ENCODE measurements around the gene SULT4A1. TPM values are rescaled to one million over a fixed set of nuclear protein-coding genes. Genes with fewer than 3 reads are reported as not detected.

The SULT4A1 gene
- total RNA-seq, 2 experiments from 2014 or later = not detected

DNA sequence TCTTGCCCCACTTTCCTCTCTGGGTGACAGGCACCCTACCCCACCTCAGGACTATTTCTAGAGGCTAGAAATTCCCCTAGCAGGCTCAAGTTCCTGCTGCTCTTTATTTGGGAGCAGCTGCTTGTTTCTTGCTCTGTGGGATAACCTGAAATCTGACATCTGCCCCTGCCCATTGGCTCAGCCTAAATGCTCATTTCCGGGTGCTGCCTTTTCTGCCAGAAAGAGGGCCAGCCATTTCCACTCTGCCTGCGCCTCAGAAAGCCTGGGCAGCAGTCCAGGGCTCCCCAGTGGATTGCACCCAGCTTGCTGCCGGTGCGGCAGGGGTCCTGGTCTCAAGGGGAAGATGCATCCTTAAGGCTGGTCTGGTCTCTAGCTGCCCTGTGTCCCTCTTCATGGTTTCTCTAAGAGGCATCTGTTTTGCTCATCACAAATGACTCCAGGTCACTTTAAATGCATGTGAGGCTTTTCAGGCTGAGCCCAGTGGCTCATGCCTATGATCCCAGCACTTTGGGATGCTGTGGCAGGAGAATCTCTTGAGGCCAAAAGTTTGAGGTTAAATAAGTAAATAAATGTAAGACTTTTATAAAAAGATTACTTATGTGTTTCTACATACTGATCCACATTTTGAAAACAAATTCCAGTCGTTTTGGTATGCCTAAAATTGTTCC lies 39.8 kb upstream of the SULT4A1 start:
- Histone ChIP-seq H3K4me1 (ENCODE audit: insufficient read depth, low read length, poor library complexity, severe bottlenecking) (no peaks in the 10 kb centered on the region), H3K36me3 (ENCODE audit: insufficient read depth, low read length) (no peaks in the 10 kb centered on the region), H3K4me3 (ENCODE audit: low read depth, low read length, poor library complexity, severe bottlenecking) (no peak overlapping the region), H3K4me2 (ENCODE audit: low read length) (no peak overlapping the region), H3K9me2 (ENCODE audit: insufficient read depth, low read length) (no peaks in the 10 kb centered on the region), H3K9me3 (ENCODE audit: low read length) (no peaks in the 10 kb centered on the region), H3K79me2 (ENCODE audit: insufficient read depth, low read depth, low read length) (no peaks in the 10 kb centered on the region), H4K20me1 (ENCODE audit: insufficient read depth, low read length) (no peaks in the 10 kb centered on the region), H2AFZ (ENCODE audit: low read length) (no peak overlapping the region), H3K27ac (ENCODE audit: low read depth, low read length, poor library complexity, severe bottlenecking) (no peak overlapping the region)
- TF ChIP-seq, protein P1, sequence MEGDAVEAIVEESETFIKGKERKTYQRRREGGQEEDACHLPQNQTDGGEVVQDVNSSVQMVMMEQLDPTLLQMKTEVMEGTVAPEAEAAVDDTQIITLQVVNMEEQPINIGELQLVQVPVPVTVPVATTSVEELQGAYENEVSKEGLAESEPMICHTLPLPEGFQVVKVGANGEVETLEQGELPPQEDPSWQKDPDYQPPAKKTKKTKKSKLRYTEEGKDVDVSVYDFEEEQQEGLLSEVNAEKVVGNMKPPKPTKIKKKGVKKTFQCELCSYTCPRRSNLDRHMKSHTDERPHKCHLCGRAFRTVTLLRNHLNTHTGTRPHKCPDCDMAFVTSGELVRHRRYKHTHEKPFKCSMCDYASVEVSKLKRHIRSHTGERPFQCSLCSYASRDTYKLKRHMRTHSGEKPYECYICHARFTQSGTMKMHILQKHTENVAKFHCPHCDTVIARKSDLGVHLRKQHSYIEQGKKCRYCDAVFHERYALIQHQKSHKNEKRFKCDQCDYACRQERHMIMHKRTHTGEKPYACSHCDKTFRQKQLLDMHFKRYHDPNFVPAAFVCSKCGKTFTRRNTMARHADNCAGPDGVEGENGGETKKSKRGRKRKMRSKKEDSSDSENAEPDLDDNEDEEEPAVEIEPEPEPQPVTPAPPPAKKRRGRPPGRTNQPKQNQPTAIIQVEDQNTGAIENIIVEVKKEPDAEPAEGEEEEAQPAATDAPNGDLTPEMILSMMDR (conservative IDR thresholded peaks at IDR 0.05; ENCODE audit: low read length) = no peak
- no peak for TF ChIP-seq EZH2phosphoT487 (IDR thresholded peaks at IDR 0.05; ENCODE audit: borderline replicate concordance, low read depth, low read length)
- no TSS peak for BruUV-seq (replicated peaks)
- intact Hi-C loops (cut with micrococcal nuclease; ENCODE audit: unreplicated experiment) = loop anchor here (2.0 kb wide), 1 partner anchor 19 kb away; no protein-coding TSS in a partner anchor
- POLR2A ChIA-PET = no interaction called here
- no peak for DNase-seq (ENCODE audit: low spot score)
- CTCF ChIA-PET (ENCODE audit: unreplicated experiment) = no interaction called here

DNA sequence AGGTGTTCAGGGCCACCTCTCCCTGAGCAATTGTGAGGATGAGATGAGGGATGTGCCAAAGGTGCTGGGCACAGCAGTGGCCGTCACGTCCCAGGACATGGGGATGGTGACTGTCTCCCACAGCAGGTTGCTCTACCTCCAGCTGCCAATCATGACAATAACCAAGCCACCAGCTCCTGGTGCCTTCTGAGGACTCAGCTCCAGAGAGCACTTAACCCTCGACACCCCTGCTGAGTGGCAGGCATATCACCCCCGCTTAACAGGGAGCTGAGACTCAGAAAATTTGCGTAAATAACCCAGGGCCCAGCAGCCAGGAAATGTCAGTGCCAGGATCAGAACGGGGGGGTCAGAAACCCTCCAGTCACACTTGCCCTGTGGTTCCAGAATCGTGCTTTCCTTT lies 37.9 kb upstream of the SULT4A1 start:
- ChIA-PET POLR2A (interaction anchor here (0.7 kb wide), 1 partner anchor 328 kb away, joined by 3 read pairs; no protein-coding TSS in a partner anchor), CTCF (ENCODE audit: unreplicated experiment) (no interaction called here)
- Histone ChIP-seq H3K9me2 (ENCODE audit: insufficient read depth, low read length) (no peaks in the 10 kb centered on the region), H3K36me3 (ENCODE audit: insufficient read depth, low read length) (no peaks in the 10 kb centered on the region), H3K9me3 (ENCODE audit: low read length) (no peaks in the 10 kb centered on the region), H3K4me3 (ENCODE audit: low read depth, low read length, poor library complexity, severe bottlenecking) (no peak overlapping the region), H3K4me1 (ENCODE audit: insufficient read depth, low read length, poor library complexity, severe bottlenecking) (no peaks in the 10 kb centered on the region), H3K4me2 (ENCODE audit: low read length) (no peak overlapping the region), H3K79me2 (ENCODE audit: insufficient read depth, low read depth, low read length) (no peaks in the 10 kb centered on the region), H3K27ac (ENCODE audit: low read depth, low read length, poor library complexity, severe bottlenecking) (no peak overlapping the region), H4K20me1 (ENCODE audit: insufficient read depth, low read length) (no peaks in the 10 kb centered on the region), H2AFZ (ENCODE audit: low read length) (no peak overlapping the region)
- no peak for TF ChIP-seq EZH2phosphoT487 (IDR thresholded peaks at IDR 0.05; ENCODE audit: borderline replicate concordance, low read depth, low read length)
- TF ChIP-seq, protein P1 (conservative IDR thresholded peaks at IDR 0.05; ENCODE audit: low read length) = no peak
- intact Hi-C loops (cut with micrococcal nuclease; ENCODE audit: unreplicated experiment) = no loop called here
- DNase-seq (ENCODE audit: low spot score) = no peak
- no TSS peak for BruUV-seq (replicated peaks)

DNA sequence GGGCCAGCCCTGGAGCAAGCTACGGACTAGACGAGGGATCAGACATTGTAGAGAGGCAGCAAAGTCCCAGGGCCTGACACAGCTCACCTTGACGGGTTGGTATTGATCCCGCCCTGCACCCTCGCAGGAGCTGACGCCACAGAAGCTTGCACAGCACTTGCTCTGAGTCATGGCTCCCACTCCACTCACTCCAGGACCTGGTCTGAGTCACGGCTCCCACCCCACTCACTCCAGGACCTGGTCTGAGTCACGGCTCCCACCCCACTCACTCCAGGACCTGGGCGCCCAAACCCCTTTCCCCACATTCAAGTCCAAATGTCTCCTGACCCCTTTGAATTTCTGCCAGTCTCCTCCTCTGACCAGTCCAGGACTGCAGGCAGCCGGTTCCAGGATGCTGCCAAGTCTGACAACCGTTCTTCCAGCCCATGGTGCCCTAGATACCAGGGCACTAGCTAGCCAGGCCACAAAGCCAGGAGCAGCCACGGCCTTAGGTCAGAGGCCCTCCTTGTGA lies 35.5 kb upstream of the SULT4A1 start:
- H3K4me2 ChIP-seq (ENCODE audit: low read length) = no peak overlapping the region
- no peak overlapping the region for H3K4me3 ChIP-seq (ENCODE audit: low read depth, low read length, poor library complexity, severe bottlenecking)
- no peak overlapping the region for H2AFZ ChIP-seq (ENCODE audit: low read length)
- H3K9me2 ChIP-seq (ENCODE audit: insufficient read depth, low read length) = no peaks in the 10 kb centered on the region
- no peaks in the 10 kb centered on the region for H4K20me1 ChIP-seq (ENCODE audit: insufficient read depth, low read length)
- BruUV-seq (replicated peaks) = no TSS peak
- no peak for DNase-seq (ENCODE audit: low spot score)
- TF ChIP-seq, protein P1 (conservative IDR thresholded peaks at IDR 0.05; ENCODE audit: low read length) = no peak
- no peak for TF ChIP-seq EZH2phosphoT487 (IDR thresholded peaks at IDR 0.05; ENCODE audit: borderline replicate concordance, low read depth, low read length)
- ChIA-PET POLR2A (no interaction called here), CTCF (ENCODE audit: unreplicated experiment) (no interaction called here)
- no peaks in the 10 kb centered on the region for H3K4me1 ChIP-seq (ENCODE audit: insufficient read depth, low read length, poor library complexity, severe bottlenecking)
- H3K79me2 ChIP-seq (ENCODE audit: insufficient read depth, low read depth, low read length) = no peaks in the 10 kb centered on the region
- H3K36me3 ChIP-seq (ENCODE audit: insufficient read depth, low read length) = no peaks in the 10 kb centered on the region
- intact Hi-C loops (cut with micrococcal nuclease; ENCODE audit: unreplicated experiment) = no loop called here
- H3K27ac ChIP-seq (ENCODE audit: low read depth, low read length, poor library complexity, severe bottlenecking) = no peak overlapping the region
- H3K9me3 ChIP-seq (ENCODE audit: low read length) = no peaks in the 10 kb centered on the region
